GM23338 (cell line): Measurements from ENCODE around the gene ADRB2.

Source experiments
- CREB1 ChIP-seq: fragments of 250-450 bp; sonication (Bioruptor Pico); IDR thresholded peaks from 2 replicates; pipeline ENCODE4 v1.5.0; 2020; ENCODE audit warnings: low read depth, mild to moderate bottlenecking, moderate library complexity
- CTCF ChIP-seq, 2 experiments: fragments of 200-600 bp in 1 of 2; sonication (generic) in 1 of 2; conservative IDR thresholded peaks; 2 replicates each; pipeline versions ENCODE4 v1.5.1 to v1.6.1; 2016 to 2017; ENCODE audit warnings: antibody characterized with exemption in 2 of 2, low read depth in 2 of 2, mild to moderate bottlenecking in 2 of 2, moderate library complexity in 1 of 2
- POLR2AphosphoS5 ChIP-seq: IDR thresholded peaks from 2 replicates; pipeline ENCODE4 v1.6.1; 2016; ENCODE audit warnings: antibody characterized with exemption, low read depth
- ZNF462 ChIP-seq: fragments of 250-450 bp; sonication (Bioruptor Pico); IDR thresholded peaks from 2 replicates; pipeline ENCODE4 v1.5.0; 2020; ENCODE audit warnings: mild to moderate bottlenecking, moderate library complexity

- TF ChIP-seq CREB1 (CRISPR knock-in tag), result no peak
- no peak for TF ChIP-seq ZNF462 (CRISPR knock-in tag)
- TF ChIP-seq POLR2AphosphoS5, result no peak
- no peak for TF ChIP-seq CTCF (conservative IDR thresholded peaks at IDR 0.05; ENCODE audit: low read depth in 2 of 2)
Observed at GRCh38 chr5:148781766-148782165, 44.6 kb upstream of the ADRB2 start.
